Cardiac muscle cell (in vitro differentiated cells and primary cell): ENCODE data around the gene SPATS2L. TPM values are rescaled to one million over a fixed set of nuclear protein-coding genes. Genes with fewer than 3 reads are reported as not detected.

Experiments used
- DNase-seq, 2 donors: peaks; one replicate each; pipeline versions ENCODE4 v3.0.0 to v3.0.0-alpha.2; 2010 to 2017; ENCODE audit warnings: low read depth in 1 of 2, low spot score in 1 of 2
- H3K27ac ChIP-seq: fragments of 200-600 bp; sonication (generic); 2 replicates; pipeline ENCODE4 v1.5.1; 2016
- H3K27me3 ChIP-seq: fragments of 200-600 bp; sonication (generic); 2 replicates; pipeline ENCODE4 v1.6.0; 2016; ENCODE audit warnings: control low read depth
- H3K36me3 ChIP-seq: fragments of 200-600 bp; sonication (generic); 2 replicates; pipeline ENCODE4 v1.5.1; 2016; ENCODE audit warnings: control low read depth
- H3K4me1 ChIP-seq: fragments of 200-600 bp; sonication (generic); 2 replicates; pipeline ENCODE4 v1.8.1; 2017; ENCODE audit warnings: low read depth, mild to moderate bottlenecking, mixed run types
- H3K4me3 ChIP-seq: fragments of 200-600 bp; sonication (generic); 2 replicates; pipeline ENCODE4 v1.5.1; 2016; ENCODE audit warnings: mild to moderate bottlenecking
- H3K9me3 ChIP-seq: fragments of 200-600 bp; sonication (generic); 2 replicates; pipeline ENCODE4 v1.5.1; 2017; ENCODE audit warnings: low read depth, mild to moderate bottlenecking, control low read depth
- CTCF ChIP-seq: IDR thresholded peaks from 2 replicates; pipeline ENCODE4 v1.5.1; 2012; ENCODE audit warnings: low read depth, mild to moderate bottlenecking, low read length
- polyA plus RNA-seq: library from polyadenylated mRNA; unstranded; fragments of >200 nt; fragmentation: Nextera tagmentation; extraction: Ambion mirVana; gene quantifications from 2 replicates; pipeline ENCODE4 v1.2.1, GENCODE V29; 2016
- total RNA-seq: library from RNA; depleted of rRNA; stranded (reverse); fragments of >200 nt; gene quantifications from 2 replicates; pipeline ENCODE4 v1.2.3, GENCODE V29; 2016

SPATS2L gene
- total and polyA plus RNA-seq, 2 experiments from 2014 or later = 20.0 to 37.4 TPM

GRCh38 chr2:200321780-200322534 is 15.5 kb downstream of the SPATS2L start:
- Histone ChIP-seq H3K4me1 (peaks cover 5% of the 10 kb centered on the region), H3K27me3 (no peaks in the 10 kb centered on the region), H3K27ac (no peak overlapping the region), H3K36me3 (no peaks in the 10 kb centered on the region), H3K9me3 (no peaks in the 10 kb centered on the region), H3K4me3 (no peak overlapping the region)
- DNase-seq = no peak
- no peak for TF ChIP-seq CTCF

GRCh38 chr2:200322607-200323006 is 16.1 kb downstream of the SPATS2L start:
- no peak for TF ChIP-seq CTCF
- no peak for DNase-seq
- Histone ChIP-seq H3K36me3 (no peaks in the 10 kb centered on the region), H3K4me1 (peaks cover 5% of the 10 kb centered on the region), H3K4me3 (no peak overlapping the region), H3K27me3 (no peaks in the 10 kb centered on the region), H3K9me3 (no peaks in the 10 kb centered on the region), H3K27ac (no peak overlapping the region)

GRCh38 chr2:200324362-200324761 is 17.9 kb downstream of the SPATS2L start:
- Histone ChIP-seq H3K4me1 (peaks cover 5% of the 10 kb centered on the region), H3K36me3 (no peaks in the 10 kb centered on the region), H3K27ac (no peak overlapping the region), H3K4me3 (no peak overlapping the region), H3K9me3 (no peaks in the 10 kb centered on the region), H3K27me3 (no peaks in the 10 kb centered on the region)
- TF ChIP-seq CTCF = no peak
- no peak for DNase-seq

- no peak for TF ChIP-seq CTCF
- DNase-seq = no peak
- no peaks in the 10 kb centered on the region for H3K27me3 ChIP-seq
- no peaks in the 10 kb centered on the region for H3K36me3 ChIP-seq
- peaks cover 8% of the 10 kb centered on the region for H3K4me1 ChIP-seq
- H3K9me3 ChIP-seq = no peaks in the 10 kb centered on the region
- peak overlapping the region; percentile 18 for H3K27ac ChIP-seq
- no peak overlapping the region for H3K4me3 ChIP-seq
These were observed 22.9 kb downstream of the SPATS2L start for GRCh38 chr2:200329384-200329783.

GRCh38 chr2:200329798-200330197 is 23.3 kb downstream of the SPATS2L start:
- no peak for TF ChIP-seq CTCF
- H3K4me1 ChIP-seq = peaks cover 8% of the 10 kb centered on the region

More at GRCh38 chr2:200329798-200330197, 23.3 kb downstream of the SPATS2L start:
- no peak for DNase-seq
- no peak overlapping the region for H3K4me3 ChIP-seq
- H3K36me3 ChIP-seq = no peaks in the 10 kb centered on the region
- no peaks in the 10 kb centered on the region for H3K9me3 ChIP-seq
- H3K27ac ChIP-seq = peak overlapping the region; percentile 18
- no peaks in the 10 kb centered on the region for H3K27me3 ChIP-seq
